OCI-LY7 (cell line): ENCODE measurements around the gene P2RX5.

ENCODE experiments used
- EZH2phosphoT487 ChIP-seq: fragments of 200-600 bp; sonication (generic); IDR thresholded peaks from 2 replicates; pipeline ENCODE4 v1.6.1; 2018; ENCODE audit warnings: low read depth, borderline replicate concordance, mild to moderate bottlenecking, mixed run types, antibody characterized with exemption, low read length, moderate library complexity, mixed read lengths
- TF ChIP-seq, protein P1 (sequence below): fragments of 200-600 bp; sonication (generic); conservative IDR thresholded peaks from 2 replicates; pipeline ENCODE4 v1.5.1; 2014; ENCODE audit warnings: mild to moderate bottlenecking, antibody characterized with exemption, low read length, moderate library complexity, mixed read lengths

DNA sequence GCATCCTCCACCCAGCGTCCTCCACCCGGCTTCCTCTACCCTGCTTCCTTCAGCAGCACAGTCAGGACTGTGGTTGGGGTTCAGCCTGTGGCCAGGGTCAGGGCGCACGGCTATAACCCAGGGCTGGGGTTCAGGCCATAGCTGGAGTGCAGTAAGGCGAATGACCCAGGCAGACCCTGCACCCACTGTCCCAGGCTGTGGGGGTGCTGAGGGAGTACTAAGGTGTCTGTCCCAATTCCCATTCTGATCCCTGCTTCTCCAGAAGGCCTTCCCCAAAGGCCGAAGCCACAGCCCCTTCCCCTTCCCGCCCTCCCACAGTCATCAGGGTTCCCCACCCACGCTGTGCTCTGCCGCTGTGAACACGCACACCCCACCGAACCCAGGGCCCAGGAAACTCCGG lies 14.9 kb downstream of the P2RX5 start:
- TF ChIP-seq, protein P1, sequence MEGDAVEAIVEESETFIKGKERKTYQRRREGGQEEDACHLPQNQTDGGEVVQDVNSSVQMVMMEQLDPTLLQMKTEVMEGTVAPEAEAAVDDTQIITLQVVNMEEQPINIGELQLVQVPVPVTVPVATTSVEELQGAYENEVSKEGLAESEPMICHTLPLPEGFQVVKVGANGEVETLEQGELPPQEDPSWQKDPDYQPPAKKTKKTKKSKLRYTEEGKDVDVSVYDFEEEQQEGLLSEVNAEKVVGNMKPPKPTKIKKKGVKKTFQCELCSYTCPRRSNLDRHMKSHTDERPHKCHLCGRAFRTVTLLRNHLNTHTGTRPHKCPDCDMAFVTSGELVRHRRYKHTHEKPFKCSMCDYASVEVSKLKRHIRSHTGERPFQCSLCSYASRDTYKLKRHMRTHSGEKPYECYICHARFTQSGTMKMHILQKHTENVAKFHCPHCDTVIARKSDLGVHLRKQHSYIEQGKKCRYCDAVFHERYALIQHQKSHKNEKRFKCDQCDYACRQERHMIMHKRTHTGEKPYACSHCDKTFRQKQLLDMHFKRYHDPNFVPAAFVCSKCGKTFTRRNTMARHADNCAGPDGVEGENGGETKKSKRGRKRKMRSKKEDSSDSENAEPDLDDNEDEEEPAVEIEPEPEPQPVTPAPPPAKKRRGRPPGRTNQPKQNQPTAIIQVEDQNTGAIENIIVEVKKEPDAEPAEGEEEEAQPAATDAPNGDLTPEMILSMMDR: no peak
- TF ChIP-seq EZH2phosphoT487: no peak
